ENCODE data around the gene INMT.

INMT gene

DNA sequence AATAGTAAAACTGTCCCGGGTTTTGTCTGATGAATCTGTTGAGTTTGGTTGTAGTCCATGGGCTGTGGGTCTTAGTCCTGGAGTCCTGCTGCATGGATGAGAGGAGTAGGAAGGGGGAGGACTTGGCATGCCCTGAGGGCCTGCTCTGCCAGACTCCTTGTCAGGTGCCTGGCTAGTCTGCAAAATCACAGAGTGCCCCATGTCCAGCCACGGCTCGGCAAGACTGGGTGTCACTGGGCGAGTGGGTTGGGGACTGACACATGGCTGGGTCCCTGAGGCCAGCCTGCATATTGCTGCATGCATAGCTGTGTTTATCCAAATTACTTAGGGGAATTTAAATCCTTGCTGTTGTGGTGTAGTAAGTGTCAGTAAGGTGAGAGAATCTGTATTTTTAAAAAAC lies 29.0 kb downstream of the INMT start:
- no peak overlapping the region for H3K27ac ChIP-seq (ENCODE audit: low read depth, low read length)
- no peaks in the 10 kb centered on the region for H3K27me3 ChIP-seq (ENCODE audit: control insufficient read depth, insufficient read depth, low read length)
- peaks cover 29% of the 10 kb centered on the region for H3K4me1 ChIP-seq (ENCODE audit: control insufficient read depth, insufficient read depth, low read length)
- no peak overlapping the region for H3K4me3 ChIP-seq (ENCODE audit: low read length)
- no peak overlapping the region for H3K9ac ChIP-seq (ENCODE audit: low read length)
- H3K36me3 ChIP-seq (ENCODE audit: control insufficient read depth, insufficient read depth, low read length), result no peaks in the 10 kb centered on the region

GRCh38 chr7:30782690-30783089 lies 30.8 kb downstream of the INMT start:
- Histone ChIP-seq H3K9ac (ENCODE audit: low read length) (no peak overlapping the region), H3K4me3 (ENCODE audit: low read length) (no peak overlapping the region), H3K27ac (ENCODE audit: low read depth, low read length) (no peak overlapping the region), H3K36me3 (ENCODE audit: control insufficient read depth, insufficient read depth, low read length) (no peaks in the 10 kb centered on the region), H3K4me1 (ENCODE audit: control insufficient read depth, insufficient read depth, low read length) (peaks cover 26% of the 10 kb centered on the region), H3K27me3 (ENCODE audit: control insufficient read depth, insufficient read depth, low read length) (no peaks in the 10 kb centered on the region)

DNA sequence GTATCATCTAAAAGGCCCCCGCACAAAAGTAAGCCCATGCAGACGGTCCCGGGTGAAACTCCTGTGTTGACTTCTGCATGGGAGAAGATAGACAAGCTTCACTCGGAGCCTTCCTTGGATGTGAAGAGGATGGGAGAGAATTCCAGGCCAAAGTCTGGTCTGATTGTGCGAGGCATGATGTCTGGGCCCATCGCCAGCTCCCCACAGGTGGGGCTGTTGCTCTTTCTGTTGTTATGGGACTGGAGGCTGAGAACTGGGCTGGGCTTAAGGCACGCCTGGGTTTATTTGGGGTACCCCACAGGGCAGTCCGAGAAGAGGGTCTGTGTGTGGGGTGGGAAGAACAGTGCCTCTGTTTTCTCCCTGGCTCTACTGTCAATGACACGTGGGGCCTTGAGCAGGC lies 33.9 kb downstream of the INMT start:
- Histone ChIP-seq H3K9ac (ENCODE audit: low read length) (no peak overlapping the region), H3K4me3 (ENCODE audit: low read length) (no peak overlapping the region), H3K4me1 (ENCODE audit: control insufficient read depth, insufficient read depth, low read length) (peaks cover 2% of the 10 kb centered on the region), H3K27me3 (ENCODE audit: control insufficient read depth, insufficient read depth, low read length) (no peaks in the 10 kb centered on the region), H3K36me3 (ENCODE audit: control insufficient read depth, insufficient read depth, low read length) (no peaks in the 10 kb centered on the region), H3K27ac (ENCODE audit: low read depth, low read length) (no peak overlapping the region)

DNA sequence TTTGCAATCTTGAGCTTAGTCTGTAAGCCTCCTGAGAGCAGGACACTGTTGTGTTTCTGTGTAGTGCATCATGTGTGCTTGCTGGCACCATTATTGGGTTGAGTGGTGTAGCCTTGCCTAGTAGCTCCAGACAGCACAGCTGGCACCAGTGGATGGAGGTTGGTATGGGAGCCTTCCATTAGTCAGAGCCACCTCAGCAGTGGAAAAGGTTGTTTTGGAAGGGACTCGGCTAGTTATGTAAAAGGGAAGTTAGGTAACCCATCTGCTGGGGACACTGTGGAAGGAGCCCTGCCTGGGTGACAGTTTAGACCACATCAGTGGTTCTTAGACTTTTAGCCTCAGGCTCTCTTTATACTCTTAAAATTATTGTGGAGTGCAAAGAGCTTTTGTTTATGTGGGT lies 35.6 kb downstream of the INMT start:
- H3K27me3 ChIP-seq (ENCODE audit: control insufficient read depth, insufficient read depth, low read length), result no peaks in the 10 kb centered on the region
- no peaks in the 10 kb centered on the region for H3K4me1 ChIP-seq (ENCODE audit: control insufficient read depth, insufficient read depth, low read length)
- H3K27ac ChIP-seq (ENCODE audit: low read depth, low read length), result no peak overlapping the region
- no peak overlapping the region for H3K4me3 ChIP-seq (ENCODE audit: low read length)
- no peaks in the 10 kb centered on the region for H3K36me3 ChIP-seq (ENCODE audit: control insufficient read depth, insufficient read depth, low read length)
- no peak overlapping the region for H3K9ac ChIP-seq (ENCODE audit: low read length)

DNA sequence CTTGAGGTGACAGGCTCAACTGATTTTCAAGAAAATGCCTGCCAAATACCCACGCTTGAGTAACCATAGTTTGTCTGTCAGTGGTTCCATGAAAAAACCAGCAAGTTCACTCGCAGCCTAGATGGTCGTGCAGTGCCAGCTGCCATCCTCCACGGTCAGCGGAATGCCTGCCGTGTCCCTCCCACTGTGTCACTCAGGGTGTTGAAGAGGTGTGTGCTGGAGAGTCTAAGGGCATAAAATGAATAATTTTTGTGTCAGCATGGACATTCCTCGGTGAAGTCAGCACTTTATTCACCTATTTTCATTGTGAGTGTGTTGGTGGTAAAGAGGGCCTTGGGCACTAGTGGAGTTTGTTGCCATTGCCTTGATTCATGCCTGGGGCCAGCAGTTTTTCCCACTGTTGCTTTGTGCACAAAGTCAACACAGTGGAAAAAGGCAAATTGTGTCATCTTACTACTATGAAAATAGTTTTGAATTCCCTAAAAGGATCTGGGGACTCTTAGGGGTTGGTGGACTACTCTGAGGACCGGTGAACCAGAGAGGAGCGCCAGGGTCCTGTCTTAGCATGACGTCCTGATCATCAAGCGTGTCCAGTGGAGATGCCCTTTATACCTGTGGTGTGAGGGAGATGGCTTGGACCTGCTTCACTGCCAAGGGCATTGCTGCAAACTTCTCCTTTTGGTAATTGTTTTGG lies 36.9 kb downstream of the INMT start:
- no peak overlapping the region for H3K9ac ChIP-seq (ENCODE audit: low read length)
- H3K27ac ChIP-seq (ENCODE audit: low read depth, low read length), result peak overlapping the region; percentile 1
- no peaks in the 10 kb centered on the region for H3K4me1 ChIP-seq (ENCODE audit: control insufficient read depth, insufficient read depth, low read length)
- no peaks in the 10 kb centered on the region for H3K27me3 ChIP-seq (ENCODE audit: control insufficient read depth, insufficient read depth, low read length)
- no peak overlapping the region for H3K4me3 ChIP-seq (ENCODE audit: low read length)
- peaks cover under 1% of the 10 kb centered on the region for H3K36me3 ChIP-seq (ENCODE audit: control insufficient read depth, insufficient read depth, low read length)

DNA sequence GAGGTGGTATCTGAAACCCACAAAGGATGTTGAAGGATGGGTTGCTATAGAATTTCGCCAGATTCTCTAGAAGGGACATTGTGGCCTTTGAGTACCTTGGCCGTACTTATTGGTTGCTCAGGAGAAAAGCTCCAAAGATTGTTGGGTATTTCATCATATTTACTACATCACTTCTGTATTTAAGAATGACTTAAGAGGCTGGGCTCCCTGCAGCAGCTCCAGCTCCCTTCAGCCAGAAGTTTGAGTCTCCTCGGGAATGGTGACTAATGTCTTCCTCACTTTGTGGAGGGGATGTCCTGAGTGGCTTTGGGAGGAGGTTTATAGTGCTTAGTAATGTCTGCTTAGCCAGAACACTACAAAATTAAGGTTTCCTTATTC lies 37.4 kb downstream of the INMT start:
- no peak overlapping the region for H3K9ac ChIP-seq (ENCODE audit: low read length)
- peak overlapping the region; percentile 1 for H3K27ac ChIP-seq (ENCODE audit: low read depth, low read length)
- H3K4me3 ChIP-seq (ENCODE audit: low read length), result no peak overlapping the region
- H3K36me3 ChIP-seq (ENCODE audit: control insufficient read depth, insufficient read depth, low read length), result peaks cover 2% of the 10 kb centered on the region
- H3K27me3 ChIP-seq (ENCODE audit: control insufficient read depth, insufficient read depth, low read length), result no peaks in the 10 kb centered on the region
- H3K4me1 ChIP-seq (ENCODE audit: control insufficient read depth, insufficient read depth, low read length), result no peaks in the 10 kb centered on the region

GRCh38 chr7:30790356-30790755 lies 38.4 kb downstream of the INMT start:
- H3K27ac ChIP-seq (ENCODE audit: low read depth, low read length), result no peak overlapping the region
- no peak overlapping the region for H3K4me3 ChIP-seq (ENCODE audit: low read length)
- H3K36me3 ChIP-seq (ENCODE audit: control insufficient read depth, insufficient read depth, low read length), result peaks cover 2% of the 10 kb centered on the region
- no peaks in the 10 kb centered on the region for H3K27me3 ChIP-seq (ENCODE audit: control insufficient read depth, insufficient read depth, low read length)
- H3K4me1 ChIP-seq (ENCODE audit: control insufficient read depth, insufficient read depth, low read length), result peaks cover under 1% of the 10 kb centered on the region
- H3K9ac ChIP-seq (ENCODE audit: low read length), result no peak overlapping the region

DNA sequence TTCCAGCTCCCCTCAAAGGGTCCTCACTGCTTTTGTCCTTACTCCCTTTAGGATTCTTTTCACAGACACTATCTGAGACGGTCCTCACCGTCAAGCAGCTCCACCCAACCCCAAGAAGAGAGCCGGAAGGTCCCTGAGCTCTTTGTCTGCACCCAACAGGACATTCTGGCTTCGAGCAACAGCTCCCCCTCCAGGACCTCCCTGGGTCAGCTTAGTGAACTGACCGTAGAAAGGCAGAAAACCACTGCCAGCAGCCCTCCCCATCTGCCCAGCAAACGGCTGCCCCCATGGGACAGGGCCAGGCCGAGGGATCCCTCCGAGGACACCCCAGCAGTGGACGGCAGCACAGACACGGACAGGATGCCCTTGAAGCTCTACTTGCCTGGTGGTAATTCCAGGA lies 39.2 kb downstream of the INMT start:
- Histone ChIP-seq H3K27ac (ENCODE audit: low read depth, low read length) (no peak overlapping the region), H3K9ac (ENCODE audit: low read length) (no peak overlapping the region), H3K36me3 (ENCODE audit: control insufficient read depth, insufficient read depth, low read length) (peaks cover 2% of the 10 kb centered on the region), H3K4me3 (ENCODE audit: low read length) (no peak overlapping the region), H3K4me1 (ENCODE audit: control insufficient read depth, insufficient read depth, low read length) (peaks cover 8% of the 10 kb centered on the region), H3K27me3 (ENCODE audit: control insufficient read depth, insufficient read depth, low read length) (no peaks in the 10 kb centered on the region)

DNA sequence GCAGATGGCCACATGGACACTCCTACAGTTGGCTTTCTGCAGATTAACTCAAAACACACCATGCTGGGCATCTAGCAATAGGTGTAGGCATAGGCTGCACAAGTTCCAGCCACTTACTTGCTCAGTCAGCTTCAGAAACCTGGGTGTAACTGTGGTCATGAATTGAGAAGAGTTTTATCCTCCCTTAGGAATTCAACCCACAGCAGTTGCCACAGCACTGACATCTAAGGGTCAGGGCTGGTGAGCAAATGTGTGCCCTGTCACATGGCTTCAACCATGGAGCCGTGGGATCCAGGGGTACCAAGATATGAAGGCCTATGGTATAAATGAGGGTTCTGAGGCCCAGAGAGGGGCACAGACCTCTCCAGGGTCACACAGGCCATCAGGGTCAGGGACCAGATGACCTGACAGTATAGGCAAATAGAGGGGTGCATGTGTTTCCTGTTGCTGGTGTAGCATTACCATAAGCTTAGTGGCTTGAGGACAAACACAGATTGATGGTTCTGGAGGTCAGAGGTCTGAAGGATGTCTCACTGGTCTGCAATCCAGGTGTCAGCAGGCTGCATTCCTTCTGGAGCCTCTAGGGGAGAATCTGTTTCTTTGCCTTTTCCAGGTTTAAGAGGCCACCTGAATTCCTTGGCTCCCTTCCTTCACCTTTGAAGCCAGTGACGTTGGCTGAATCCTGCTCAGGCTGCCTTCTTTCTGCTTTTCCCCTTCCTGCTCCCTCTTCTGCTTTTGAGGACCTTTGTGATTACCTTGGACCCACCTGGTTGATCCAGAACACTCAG lies 43.4 kb downstream of the INMT start:
- Histone ChIP-seq H3K27me3 (ENCODE audit: control insufficient read depth, insufficient read depth, low read length) (no peaks in the 10 kb centered on the region), H3K27ac (ENCODE audit: low read depth, low read length) (peak overlapping the region; percentile 70), H3K4me3 (ENCODE audit: low read length) (no peak overlapping the region), H3K4me1 (ENCODE audit: control insufficient read depth, insufficient read depth, low read length) (peaks cover 37% of the 10 kb centered on the region), H3K9ac (ENCODE audit: low read length) (no peak overlapping the region), H3K36me3 (ENCODE audit: control insufficient read depth, insufficient read depth, low read length) (peaks cover 2% of the 10 kb centered on the region)

GRCh38 chr7:30796105-30796869 lies 44.4 kb downstream of the INMT start:
- H3K27me3 ChIP-seq (ENCODE audit: control insufficient read depth, insufficient read depth, low read length), result no peaks in the 10 kb centered on the region
- peaks cover 2% of the 10 kb centered on the region for H3K36me3 ChIP-seq (ENCODE audit: control insufficient read depth, insufficient read depth, low read length)
- no peak overlapping the region for H3K4me3 ChIP-seq (ENCODE audit: low read length)
- peaks cover 43% of the 10 kb centered on the region for H3K4me1 ChIP-seq (ENCODE audit: control insufficient read depth, insufficient read depth, low read length)
- H3K9ac ChIP-seq (ENCODE audit: low read length), result no peak overlapping the region
- H3K27ac ChIP-seq (ENCODE audit: low read depth, low read length), result peak overlapping the region; percentile 70

DNA sequence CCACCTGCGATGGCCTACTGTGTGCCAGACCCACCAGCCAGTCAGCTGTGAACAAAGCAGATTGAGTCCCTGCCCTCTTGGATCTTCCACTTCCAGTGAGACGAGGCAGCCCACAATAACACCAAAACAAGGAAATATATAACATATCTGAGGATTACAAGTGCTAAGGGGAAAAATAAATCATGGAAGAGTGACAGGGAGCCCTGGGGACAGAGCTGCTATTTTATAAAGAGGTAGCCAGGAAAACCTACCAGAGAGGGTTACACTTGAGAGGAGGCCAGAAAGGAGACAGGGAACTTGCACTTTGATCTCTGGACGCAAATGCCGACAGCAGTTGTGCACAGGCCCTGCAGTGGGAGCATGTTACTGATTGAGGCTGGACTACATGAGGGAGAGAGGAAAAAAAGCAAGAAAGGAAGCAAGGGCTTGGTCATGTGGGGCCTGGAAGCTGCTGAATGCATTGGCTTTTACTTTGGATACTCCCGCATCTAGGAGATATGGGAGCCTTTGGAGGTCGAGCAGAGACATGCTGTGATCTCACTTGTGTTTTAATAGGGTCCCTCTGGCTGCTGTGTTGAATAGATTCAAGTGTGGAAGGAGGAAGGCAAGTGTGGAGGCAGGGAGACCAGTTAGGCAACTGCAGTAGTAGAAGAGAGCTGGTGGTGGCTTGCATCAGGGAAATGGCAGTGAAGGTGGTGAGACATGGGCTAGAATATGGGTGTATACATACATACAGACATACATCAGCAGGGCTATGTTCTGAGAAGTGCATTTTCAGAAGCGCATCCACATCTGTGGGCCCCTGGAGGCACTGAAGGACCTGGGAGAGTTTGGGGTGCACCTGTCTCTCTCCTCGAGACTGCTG lies 45.5 kb downstream of the INMT start:
- H3K9ac ChIP-seq (ENCODE audit: low read length), result no peak overlapping the region
- H3K4me1 ChIP-seq (ENCODE audit: control insufficient read depth, insufficient read depth, low read length), result peaks cover 43% of the 10 kb centered on the region
- no peak overlapping the region for H3K4me3 ChIP-seq (ENCODE audit: low read length)
- peaks cover 2% of the 10 kb centered on the region for H3K36me3 ChIP-seq (ENCODE audit: control insufficient read depth, insufficient read depth, low read length)
- H3K27me3 ChIP-seq (ENCODE audit: control insufficient read depth, insufficient read depth, low read length), result no peaks in the 10 kb centered on the region
- peak overlapping the region; percentile 28 for H3K27ac ChIP-seq (ENCODE audit: low read depth, low read length)

All from rectal smooth muscle tissue (tissue), 1 donor.